ENCODE measurements around the gene NDUFAF3.
A peak's percentile ranks its signal among the peaks of the same experiment; 100 is the strongest.
"Not testable (repeated sequence)": the region's sequence is repeated elsewhere in the genome, so short reads cannot be mapped to it uniquely, and the experiment has no call there.

The NDUFAF3 gene

GRCh38 chr3:48999085-48999858 is 22.6 kb upstream of the NDUFAF3 start:
- no peak for DNase-seq (ENCODE audit: low spot score)

GRCh38 chr3:49001155-49001554 is 20.8 kb upstream of the NDUFAF3 start:
- DNase-seq (ENCODE audit: low spot score): no peak

GRCh38 chr3:49004352-49005302 is 17.3 kb upstream of the NDUFAF3 start:
- no peak for DNase-seq (ENCODE audit: low spot score)

- DNase-seq (ENCODE audit: low spot score): no peak
Observed at GRCh38 chr3:49005303-49005680, 16.6 kb upstream of the NDUFAF3 start.

GRCh38 chr3:49005998-49006397 is 15.9 kb upstream of the NDUFAF3 start:
- no peak for DNase-seq (ENCODE audit: low spot score)

- DNase-seq (ENCODE audit: low spot score): no peak
Observed at GRCh38 chr3:49006408-49007067, 15.4 kb upstream of the NDUFAF3 start.

- DNase-seq (ENCODE audit: low spot score): peak; percentile 89
Observed at GRCh38 chr3:49007068-49007770, 14.7 kb upstream of the NDUFAF3 start, which contains the start of gene WDR6. WDR6 (plus strand) TSS chr3:49007391; CDS start chr3:49007432, 41 bp downstream.

- DNase-seq (ENCODE audit: low spot score): peak; percentile 79
Observed at GRCh38 chr3:49007771-49008528, 14.0 kb upstream of the NDUFAF3 start.

GRCh38 chr3:49008627-49009026 is 13.3 kb upstream of the NDUFAF3 start:
- DNase-seq (ENCODE audit: low spot score): not testable (repeated sequence)

- DNase-seq (ENCODE audit: low spot score): no peak
Observed at GRCh38 chr3:49009396-49009795, 12.5 kb upstream of the NDUFAF3 start.

- no peak for DNase-seq (ENCODE audit: low spot score)
Observed at GRCh38 chr3:49012441-49013017, 9.4 kb upstream of the NDUFAF3 start.

GRCh38 chr3:49013113-49013737 is 8.7 kb upstream of the NDUFAF3 start:
- no peak for DNase-seq (ENCODE audit: low spot score)

GRCh38 chr3:49013738-49014660 is 7.9 kb upstream of the NDUFAF3 start:
- no peak for DNase-seq (ENCODE audit: low spot score)

- DNase-seq (ENCODE audit: low spot score): no peak
Observed at GRCh38 chr3:49015072-49015471, 6.8 kb upstream of the NDUFAF3 start.

- DNase-seq (ENCODE audit: low spot score): no peak
Observed at GRCh38 chr3:49015765-49016164, 6.2 kb upstream of the NDUFAF3 start.

- DNase-seq (ENCODE audit: low spot score): no peak
Observed at GRCh38 chr3:49016414-49017228, 5.3 kb upstream of the NDUFAF3 start.

- no peak for DNase-seq (ENCODE audit: low spot score)
Observed at GRCh38 chr3:49017229-49017970, 4.5 kb upstream of the NDUFAF3 start.
